ENCODE results near the gene PNPLA3.

Gene PNPLA3, protein sequence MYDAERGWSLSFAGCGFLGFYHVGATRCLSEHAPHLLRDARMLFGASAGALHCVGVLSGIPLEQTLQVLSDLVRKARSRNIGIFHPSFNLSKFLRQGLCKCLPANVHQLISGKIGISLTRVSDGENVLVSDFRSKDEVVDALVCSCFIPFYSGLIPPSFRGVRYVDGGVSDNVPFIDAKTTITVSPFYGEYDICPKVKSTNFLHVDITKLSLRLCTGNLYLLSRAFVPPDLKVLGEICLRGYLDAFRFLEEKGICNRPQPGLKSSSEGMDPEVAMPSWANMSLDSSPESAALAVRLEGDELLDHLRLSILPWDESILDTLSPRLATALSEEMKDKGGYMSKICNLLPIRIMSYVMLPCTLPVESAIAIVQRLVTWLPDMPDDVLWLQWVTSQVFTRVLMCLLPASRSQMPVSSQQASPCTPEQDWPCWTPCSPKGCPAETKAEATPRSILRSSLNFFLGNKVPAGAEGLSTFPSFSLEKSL
- long read RNA-seq, donor 1, partial matches to known transcripts: 0 of 2 reads
- long read RNA-seq, donor 1, other reads (novel, unspliced or antisense): 0 of 2 reads
- long read RNA-seq, donor 2: 0 reads
- long read RNA-seq, donor 3, partial matches to known transcripts: 0 of 1 reads
- long read RNA-seq, donor 3, other reads (novel, unspliced or antisense): 0 of 1 reads
- long read RNA-seq, donor 4: 0 reads
- long read RNA-seq, donor 5: 0 reads
- long read RNA-seq, donor 6: 0 reads
- long read RNA-seq, donor 7: 0 reads
- long read RNA-seq, donor 8, partial matches to known transcripts: 0 of 1 reads
- long read RNA-seq, donor 8, other reads (novel, unspliced or antisense): 0 of 1 reads

DNA sequence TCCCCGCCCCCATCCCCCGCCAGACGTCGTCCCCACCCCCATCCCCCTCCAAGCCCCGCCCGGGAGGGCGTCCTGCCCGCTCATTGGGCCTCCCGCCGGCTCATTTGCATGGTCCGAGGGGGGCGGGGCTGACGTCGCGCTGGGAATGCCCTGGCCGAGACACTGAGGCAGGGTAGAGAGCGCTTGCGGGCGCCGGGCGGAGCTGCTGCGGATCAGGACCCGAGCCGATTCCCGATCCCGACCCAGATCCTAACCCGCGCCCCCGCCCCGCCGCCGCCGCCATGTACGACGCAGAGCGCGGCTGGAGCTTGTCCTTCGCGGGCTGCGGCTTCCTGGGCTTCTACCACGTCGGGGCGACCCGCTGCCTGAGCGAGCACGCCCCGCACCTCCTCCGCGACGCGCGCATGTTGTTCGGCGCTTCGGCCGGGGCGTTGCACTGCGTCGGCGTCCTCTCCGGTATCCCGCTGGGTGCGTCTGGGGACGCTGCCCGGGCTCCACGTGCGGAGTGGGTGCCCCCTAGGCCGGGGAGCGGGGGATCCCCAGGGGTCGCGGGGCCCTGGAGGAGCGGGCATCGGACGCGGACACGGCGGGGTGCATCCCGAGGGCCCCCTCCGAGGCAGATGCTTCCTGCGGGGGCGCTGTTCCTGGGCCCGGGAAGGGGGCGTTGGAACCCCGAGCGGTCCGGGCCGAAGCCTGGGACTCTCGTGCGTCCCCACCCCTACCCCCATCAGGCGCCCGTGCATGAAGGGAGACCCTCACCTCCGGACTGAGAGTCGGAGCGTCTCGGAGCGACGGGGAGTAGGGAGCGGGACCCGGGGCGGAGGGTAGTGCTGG, at the start of gene PNPLA3:
Gene PNPLA3, plus strand, starts transcription at position 175 of the 834 bp plus-strand sequence. Its CDS starts 107 bp downstream, at position 282.
- DNase-seq: peak; percentile 89

DNA sequence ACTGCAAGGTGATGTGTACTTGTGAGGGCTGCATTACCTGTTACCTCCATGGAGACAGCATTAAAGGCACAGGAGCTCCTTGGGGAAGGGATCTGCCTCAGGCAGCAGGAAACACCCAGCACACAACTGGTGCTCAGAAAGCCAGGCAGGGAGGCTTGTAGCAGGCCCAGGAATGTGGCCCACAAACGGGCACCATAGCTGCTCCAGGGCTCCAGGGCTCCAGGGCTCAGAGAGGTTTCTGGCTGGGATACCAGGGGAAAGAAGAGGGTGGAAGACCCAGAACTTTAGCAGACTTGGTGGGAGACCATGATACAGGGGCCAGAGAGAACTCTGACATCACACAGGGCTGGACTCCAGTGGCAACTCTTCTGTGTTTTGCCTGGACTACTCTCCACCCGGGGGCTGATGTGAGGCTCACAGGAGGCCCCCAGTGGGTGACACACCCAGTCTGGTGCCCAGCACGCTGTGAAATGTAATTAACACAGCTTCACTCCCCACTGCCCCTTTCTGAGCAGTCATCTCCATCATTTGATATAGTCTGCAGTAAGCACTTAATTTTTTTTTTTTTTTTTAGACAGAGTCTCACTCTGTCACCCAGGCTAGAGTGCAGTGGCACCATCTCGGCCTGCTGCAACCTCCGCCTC, 46.6 kb upstream of the PNPLA3 start:
- DNase-seq: no peak

DNA sequence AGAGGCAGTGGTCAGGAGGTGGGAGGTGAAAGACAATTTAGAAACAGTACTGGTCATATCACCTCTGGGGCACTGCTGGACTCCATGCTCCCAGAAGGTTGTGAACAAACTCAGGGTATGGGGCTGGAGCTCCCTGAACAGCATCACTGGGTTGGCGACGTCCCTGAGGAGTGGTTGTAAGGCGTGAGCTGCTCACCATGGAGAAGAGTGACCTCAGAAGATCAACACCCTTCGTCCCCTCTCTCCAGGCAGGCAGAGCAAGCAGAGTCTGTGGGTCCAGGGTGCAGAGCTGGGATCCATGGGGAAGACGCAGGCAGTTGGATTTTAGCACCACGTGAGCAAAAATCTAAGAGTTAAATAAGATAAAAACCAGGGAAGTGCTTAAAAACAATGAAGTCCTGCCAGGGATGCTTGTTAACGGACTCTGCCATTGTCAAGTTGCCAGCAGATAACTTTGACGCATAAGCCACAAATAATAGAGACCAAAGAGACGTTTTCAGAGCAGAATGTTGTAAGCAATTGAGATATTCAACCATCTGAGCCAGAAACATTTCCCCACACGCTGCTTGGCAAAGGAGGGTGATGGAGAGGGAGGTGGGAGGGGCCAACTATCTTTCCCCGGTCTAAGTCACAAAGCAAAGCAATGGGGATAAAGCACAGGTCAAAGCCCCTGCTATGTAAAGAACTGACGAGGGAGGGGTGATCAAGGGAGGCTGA, 45.4 kb upstream of the PNPLA3 start:
- DNase-seq: no peak

DNA sequence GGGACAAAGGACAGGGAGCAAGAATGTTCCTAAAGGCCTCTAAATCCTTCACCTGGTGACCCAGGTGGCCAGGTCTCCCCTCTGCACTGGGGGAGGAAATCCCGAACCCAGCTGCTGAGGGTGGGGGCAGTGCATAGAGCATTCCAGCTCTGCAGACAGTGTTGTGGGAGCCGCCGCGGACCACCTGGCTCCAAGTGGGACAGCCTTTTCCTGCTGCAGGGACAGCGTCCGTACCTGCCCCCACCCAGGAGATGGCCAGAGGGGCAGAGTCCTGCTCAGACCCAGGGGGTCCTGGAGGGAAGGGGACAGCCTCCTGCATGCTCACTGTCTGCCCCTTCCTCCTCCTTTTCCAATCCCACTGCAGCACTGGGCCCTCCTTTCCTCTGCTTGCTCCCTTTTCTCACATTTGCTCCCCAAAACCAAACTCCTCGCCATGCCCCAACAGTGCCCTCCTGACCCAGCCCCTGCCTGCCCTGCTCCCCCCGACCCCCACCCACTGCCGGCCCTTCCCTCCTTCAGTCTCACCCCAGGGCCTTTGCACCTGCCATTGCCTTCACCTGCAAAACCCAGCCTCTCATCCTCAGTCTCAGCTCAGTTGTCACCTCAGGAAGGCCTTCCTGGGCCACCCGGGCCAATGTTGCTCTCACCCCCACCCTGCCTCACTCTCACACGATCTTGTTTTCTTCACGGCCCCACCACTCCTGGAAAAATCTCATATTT, 44.6 kb upstream of the PNPLA3 start:
- no peak for DNase-seq

DNA sequence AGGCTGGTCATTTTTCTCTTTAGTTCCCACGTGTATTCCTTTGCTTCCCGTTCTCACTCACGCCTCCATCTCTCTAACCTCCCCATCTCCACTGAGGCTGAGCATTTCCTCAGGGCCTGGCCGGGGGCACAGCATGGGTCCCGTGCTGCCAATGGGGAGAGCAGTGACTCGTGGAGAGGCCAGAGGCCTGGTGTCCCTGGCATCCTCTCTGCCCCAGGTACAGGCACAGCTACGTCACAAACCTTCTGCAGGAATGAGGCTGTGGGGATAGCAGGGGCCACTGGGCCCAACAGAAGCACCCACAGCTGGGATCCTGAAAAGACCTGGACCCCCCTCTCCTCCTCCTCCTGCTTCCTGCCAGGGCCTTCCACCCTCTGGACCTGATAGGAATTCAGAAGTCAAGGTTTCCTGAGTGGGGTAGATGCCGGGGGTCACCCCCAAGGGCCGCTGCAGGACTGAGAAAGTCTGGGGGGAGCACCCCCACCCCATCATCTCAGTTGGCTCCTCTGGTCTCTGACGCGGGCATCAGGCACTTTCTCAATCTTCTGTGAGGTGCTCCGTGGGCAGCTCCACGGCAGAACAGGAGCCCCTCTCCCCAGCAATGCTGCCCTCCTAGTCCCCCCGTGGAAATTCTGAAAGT, 43.6 kb upstream of the PNPLA3 start:
- no peak for DNase-seq

DNA sequence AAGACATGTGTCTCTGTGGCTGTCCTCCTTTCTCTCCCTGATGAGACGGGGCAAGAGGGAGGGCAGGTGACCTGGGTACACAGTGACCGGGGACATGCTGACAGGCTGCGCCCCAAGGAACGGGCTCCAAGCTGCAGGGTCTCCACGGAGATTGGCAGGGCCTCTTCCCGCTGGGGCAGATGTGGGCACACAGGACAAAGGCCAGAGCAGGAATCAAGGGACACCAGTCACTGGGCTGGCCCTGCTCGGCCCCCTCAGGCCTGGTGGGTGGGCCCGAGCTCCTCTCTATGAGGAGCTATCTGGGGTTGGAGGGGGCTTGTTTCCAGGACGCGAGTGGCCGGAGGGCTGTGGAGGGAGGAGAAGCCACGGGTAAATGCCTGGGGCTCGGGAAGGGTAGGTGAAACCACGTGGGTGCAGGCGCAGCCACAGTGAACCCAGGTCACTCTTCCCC, 43.0 kb upstream of the PNPLA3 start:
- no peak for DNase-seq

DNA sequence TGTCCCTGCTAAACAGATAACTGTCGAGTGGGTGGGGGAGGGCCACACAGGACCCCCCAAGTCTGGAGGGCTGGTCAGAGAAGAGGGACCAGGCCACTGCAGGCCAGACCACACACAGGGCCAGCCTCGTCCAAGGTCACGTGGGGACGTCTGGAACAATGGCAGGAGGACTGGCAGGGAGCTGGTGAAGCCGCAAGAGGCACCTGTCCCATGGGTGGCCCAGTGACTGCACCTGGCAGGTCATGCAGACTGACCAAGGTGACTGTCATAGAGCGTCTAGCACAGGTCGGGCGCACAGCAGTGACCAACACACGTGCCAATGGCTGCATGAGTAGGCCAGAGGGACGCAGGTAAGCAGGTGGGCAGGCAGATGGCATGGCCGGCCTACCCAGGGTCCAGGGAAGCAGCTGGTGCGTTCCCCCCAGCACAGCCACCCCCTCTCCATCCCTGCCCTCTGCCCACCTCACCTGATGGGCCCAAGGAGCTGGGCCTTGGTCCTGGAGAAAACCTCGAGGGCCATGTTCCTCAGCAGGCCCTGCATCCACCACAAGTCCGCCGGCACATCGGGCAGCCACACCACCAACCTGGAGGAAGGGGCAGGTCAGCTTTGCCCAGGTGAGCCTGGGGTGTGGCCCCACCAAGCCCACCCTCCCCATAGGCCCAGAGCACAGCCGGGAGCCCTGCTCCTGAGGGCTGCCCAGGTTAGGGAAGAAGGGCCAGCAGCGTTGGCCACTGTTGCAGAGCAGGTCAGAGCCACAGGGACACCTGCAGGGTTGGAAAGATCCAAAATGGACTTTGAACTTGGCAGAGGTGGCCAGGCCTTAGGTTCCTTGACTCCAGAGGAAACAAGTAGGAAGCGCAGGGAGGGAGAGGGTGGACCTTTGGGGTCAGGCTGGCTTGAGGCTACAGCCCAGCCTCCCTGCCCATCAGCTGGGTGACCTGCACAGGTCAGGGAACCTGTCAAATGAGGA, 42.2 kb upstream of the PNPLA3 start:
- no peak for DNase-seq

DNA sequence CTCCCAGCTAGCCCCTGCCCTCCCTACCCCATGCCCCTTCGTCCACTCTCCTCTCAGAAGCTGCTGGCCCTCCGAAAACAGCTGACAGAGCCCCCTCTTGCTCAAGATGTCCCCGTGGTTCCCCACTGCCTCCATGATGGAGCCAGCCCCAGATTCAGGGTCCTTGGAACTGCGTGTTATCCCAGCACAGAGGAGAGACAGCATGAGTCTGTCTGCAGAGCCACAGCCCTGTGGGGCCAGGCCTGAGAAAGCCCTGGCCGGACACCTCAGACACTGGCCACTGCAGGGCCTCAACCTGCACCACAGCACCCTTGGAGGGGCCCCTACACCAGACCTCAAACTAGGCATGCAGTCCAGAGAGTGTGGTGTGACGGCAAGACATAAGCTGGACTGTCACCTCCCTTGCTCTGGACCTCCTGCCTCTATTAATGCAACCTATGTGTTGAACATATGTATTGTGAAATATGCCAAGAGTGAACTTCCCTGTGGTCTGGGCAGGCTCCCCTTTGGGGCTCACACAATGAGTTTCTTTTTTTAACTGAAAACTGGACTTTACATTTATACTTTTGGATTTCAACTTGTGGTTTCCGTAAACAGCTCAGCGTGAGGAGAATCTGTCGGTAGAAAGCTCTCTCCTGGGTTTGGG, 41.4 kb upstream of the PNPLA3 start:
- no peak for DNase-seq

DNA sequence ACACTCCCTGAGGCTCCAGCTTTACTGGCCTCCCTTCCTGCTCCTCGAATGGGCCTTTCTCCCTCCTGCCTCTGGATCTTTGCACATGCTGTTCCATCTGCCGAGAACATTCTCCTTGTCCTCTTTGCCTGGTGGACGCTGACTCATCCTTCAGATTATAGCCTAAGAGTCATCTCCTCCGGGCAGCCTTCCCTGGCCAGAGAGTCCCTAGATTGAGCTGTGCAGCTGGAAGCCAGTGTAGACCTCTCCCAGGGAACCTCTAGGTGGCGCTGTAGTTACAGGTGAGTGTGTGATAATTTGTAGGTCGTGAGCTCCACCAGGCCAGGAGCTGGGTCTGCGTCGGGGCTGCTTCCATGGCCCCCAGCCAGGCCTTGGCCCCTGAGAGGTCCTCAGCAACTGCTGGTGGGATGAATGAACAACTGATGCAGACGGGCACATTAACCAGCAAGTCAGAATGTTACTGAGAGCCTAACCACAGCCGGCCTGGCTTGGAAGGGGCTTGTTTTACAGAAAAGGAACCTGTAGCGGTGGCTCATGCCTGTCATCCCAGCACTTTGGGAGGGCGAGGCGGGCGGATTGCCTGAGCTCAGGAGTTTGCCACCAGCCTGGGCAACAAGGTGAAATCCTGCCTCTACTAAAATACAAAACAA, 40.5 kb upstream of the PNPLA3 start:
- peak; percentile 33 for DNase-seq

DNA sequence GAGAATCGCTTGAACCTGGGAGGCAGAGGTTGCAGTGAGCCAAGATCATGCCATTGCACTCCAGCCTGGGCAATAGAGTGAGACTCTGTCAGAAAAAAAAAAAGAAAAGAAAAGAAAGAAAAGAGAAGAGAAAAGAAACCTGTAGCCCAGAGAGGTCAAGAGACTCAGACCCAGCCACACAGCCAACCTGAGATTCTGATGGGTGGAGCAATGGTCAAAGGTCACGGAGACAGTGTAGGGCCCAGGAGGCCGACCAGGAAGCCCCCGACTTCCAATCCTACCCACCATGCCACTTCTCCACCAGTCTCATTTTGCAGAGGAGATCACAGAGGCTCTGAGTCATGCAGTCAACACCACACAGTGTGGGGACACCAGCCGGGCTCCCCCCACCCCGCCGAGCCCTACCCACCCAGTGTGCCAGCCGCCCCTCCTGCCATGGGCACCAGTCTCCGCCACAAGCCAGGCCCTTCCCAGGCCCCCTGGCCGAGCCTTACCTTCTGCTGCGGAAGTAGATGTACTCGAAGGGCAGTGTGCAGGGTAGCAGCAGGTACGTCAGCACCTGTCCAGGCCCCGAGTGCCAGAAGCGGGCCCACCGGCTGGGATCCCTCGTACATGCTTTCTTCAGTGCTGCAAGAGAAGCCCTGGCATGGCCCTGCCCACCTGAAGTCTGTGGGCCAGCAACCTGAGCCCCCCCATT, 39.7 kb upstream of the PNPLA3 start:
- no peak for DNase-seq

DNA sequence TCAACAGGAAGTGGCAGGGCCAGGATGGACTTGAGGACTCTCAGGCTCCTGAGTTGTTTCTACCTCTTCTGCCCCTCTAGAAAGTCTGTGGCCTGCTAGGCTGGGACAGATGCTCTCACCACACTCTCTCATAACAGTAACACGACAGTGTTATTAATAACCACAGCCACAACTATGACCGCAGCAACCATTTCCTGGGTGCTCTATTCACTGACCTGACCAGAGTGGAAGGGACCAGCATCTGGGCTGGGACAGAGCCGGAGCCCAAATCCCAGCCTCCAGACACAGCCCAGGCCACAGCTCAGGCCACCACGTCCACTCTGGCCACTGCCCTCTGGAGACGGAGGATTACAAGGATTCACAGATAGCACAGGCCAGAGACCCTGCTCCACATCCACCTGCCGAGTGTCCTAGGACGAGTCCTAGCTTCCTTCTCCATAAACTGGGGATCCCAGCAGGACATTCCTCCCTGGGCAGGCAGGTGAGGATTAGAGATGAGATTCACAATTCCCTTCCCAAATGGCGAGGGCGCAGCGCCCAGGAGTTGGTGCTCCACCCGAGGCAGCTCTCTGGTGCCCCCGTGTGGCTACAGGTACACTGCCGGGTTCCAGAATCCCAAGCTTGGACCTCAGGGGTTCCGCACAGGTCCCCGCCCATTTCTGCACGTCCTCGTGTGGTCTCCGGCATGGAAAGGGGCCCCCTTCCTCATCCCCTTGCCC, 38.8 kb upstream of the PNPLA3 start:
- peak; percentile 41 for DNase-seq

DNA sequence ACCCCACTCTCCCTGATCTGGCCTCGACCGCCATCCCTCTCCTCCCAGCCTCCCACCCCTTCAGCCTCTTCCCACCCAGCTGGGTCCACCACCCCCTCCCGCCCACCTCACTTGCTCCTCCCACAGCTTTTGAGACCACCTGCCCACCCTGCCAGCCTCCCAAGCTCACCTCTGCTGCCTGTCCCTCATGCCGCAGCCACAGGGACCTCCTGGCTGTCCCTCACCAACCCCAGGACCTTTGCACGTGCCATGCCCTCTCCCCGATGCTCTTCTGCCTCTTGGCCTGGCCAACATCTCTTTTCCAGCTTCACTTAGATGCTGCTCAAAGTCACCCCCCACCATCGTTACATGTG, 38.3 kb upstream of the PNPLA3 start:
- no peak for DNase-seq

DNA sequence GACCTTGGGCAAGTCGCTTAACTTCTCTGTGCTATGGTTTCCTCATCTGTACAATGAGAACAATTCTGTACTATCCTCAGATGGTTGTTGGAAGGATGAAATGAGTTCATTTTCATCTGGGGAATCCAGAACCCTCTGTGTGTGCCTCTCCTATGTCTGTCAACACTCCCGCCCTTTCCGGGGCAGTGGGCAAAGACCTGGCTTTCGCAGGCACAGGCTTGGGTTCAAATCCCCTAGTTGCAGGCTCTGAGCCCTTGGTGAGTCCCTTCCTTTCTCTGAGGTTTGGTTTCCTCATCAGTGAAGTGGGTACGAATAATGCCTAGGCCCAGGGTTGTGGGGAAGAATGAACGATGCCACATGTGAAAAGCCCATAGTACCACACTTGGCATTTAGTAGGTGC, 37.8 kb upstream of the PNPLA3 start:
- DNase-seq: no peak

DNA sequence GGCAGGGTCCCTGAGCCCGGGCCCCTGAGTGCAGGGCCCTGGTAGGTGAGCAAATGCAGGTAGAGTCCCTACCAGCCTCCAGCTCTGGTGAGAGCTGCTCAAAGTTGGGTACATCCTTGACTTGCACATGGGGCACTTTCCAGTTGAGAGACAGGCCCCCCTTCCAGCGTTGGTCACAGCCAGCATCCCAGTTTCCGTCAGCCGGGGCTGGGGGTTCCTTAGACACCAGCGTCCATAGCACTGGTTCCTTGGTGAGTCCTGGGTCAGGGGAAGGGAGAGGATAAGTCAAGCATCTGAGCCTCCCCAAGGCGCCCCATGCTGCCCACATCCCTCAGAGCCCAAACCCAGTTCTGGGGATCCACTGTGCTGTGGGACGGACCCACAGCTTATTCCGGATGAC, 37.4 kb upstream of the PNPLA3 start:
- no peak for DNase-seq

DNA sequence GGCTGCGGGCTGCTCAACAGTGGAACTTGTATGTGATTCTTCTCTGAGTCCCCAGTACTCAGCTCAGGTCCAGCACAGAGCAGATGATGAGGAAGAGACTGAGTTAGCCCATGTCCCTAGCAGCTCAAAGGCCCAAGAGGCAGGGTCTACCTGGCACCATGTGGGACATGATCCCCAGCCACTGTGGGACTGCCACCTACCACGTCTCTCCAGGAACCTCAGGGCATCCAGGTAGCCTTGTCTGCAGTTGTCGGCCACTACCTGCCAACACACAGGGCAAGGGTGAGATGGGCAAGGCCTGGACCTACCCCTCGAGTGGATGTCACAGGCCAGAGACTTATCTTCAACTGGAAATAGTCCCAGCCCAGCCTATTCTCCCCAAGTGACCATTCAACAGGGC, 36.2 kb upstream of the PNPLA3 start:
- no peak for DNase-seq

DNA sequence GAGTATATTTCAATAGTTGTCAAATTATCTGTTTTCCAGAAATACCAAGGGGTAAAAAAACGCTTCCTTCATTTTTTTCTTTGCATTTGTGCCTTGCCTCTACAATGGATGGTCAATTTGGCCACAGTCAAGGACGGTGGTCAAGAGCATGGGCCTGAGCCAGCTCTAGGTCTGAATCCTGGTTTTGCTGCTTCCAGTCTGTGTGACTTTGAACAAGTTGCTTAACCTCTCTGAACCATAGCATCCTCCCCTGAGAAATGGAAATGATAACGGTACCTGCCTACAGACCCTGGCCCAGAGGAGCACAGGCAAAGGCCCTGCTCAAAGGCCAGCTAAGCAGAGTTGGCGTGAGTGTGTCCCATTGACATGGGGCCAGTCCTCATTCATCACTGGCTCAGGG, 34.9 kb upstream of the PNPLA3 start:
- no peak for DNase-seq
